ENCODE results near the gene INTS6.
"Not testable (repeated sequence)": the region's sequence is repeated elsewhere in the genome, so short reads cannot be mapped to it uniquely, and the experiment has no call there.

INTS6 gene

GRCh38 chr13:51416107-51416506, 36.7 kb downstream of the INTS6 start:
- Mint-ChIP-seq H3K27ac (no peak overlapping the region), H3K27me3 (no peaks in the 10 kb centered on the region), H3K4me1 (ENCODE audit: low read depth in 2 of 2) (peaks cover 24 to 64% of the 10 kb centered on the region in 2 donors), H3K9me3 (no peaks in the 10 kb centered on the region), H3K36me3 (ENCODE audit: insufficient read depth) (peaks cover 22% of the 10 kb centered on the region), H3K4me3 (no peak overlapping the region)
- DNase-seq (no peak), ATAC-seq (replicated peaks) (no peak)

GRCh38 chr13:51415339-51415738, 37.5 kb downstream of the INTS6 start:
- not testable (repeated sequence) for H3K9me3 Mint-ChIP-seq; H3K27ac Mint-ChIP-seq; H3K4me3 Mint-ChIP-seq; ATAC-seq (replicated peaks); H3K27me3 Mint-ChIP-seq; DNase-seq
- Mint-ChIP-seq H3K36me3 (ENCODE audit: insufficient read depth) (peaks cover 23% of the 10 kb centered on the region), H3K4me1 (ENCODE audit: low read depth in 2 of 2) (peaks cover 22 to 63% of the 10 kb centered on the region in 2 donors)

DNA sequence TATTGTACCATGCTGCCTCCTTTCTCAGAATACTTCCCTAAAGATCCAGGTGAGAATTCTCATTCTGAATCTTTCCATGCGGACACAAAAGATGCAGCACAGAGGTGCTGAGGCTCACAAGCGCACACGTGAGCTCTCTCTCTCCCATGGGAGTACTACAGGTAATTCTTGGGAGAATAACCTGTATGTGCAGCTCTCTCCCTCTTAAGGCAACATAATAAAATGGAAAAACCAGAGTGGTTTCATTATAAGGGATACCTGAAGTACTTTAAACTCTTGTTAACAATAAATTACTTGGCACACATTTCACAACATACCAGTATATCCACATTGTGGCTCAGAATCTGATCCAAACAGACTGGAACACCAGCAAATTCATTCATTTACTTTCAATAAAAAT, 40.4 kb downstream of the INTS6 start:
- H3K4me1 Mint-ChIP-seq (ENCODE audit: low read depth in 2 of 2), result peaks cover 12 to 56% of the 10 kb centered on the region in 2 donors
- no peak overlapping the region for H3K4me3 Mint-ChIP-seq
- no peaks in the 10 kb centered on the region for H3K27me3 Mint-ChIP-seq
- no peaks in the 10 kb centered on the region for H3K9me3 Mint-ChIP-seq
- ATAC-seq (replicated peaks) (no peak), DNase-seq (no peak)
- no peak overlapping the region for H3K27ac Mint-ChIP-seq
- H3K36me3 Mint-ChIP-seq (ENCODE audit: insufficient read depth), result peaks cover 19% of the 10 kb centered on the region

DNA sequence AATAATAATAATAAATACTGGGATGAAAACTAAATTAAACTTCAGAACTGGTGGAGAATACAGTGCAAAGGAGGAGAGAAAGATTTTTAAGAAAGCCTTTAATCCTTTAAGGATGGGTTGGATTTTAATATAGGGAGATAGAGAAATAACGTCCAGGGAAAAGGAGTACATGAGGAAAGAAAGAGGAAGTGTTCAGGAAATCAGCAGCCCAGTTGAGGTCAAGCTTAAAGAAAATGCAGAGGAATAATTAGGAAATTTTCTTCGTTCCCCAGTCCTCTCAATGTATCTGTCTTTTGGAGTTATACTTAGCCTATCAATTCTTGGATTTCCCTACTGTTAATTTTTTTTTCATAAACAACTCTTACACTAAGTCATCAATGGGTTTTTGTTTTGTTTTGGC, 47.7 kb downstream of the INTS6 start:
- ATAC-seq (replicated peaks) (no peak), DNase-seq (no peak)
- Mint-ChIP-seq H3K4me3 (no peak overlapping the region), H3K4me1 (ENCODE audit: low read depth in 2 of 2) (peaks cover 27 to 64% of the 10 kb centered on the region in 2 donors), H3K36me3 (ENCODE audit: insufficient read depth) (peaks cover 7% of the 10 kb centered on the region), H3K9me3 (no peaks in the 10 kb centered on the region), H3K27me3 (no peaks in the 10 kb centered on the region), H3K27ac (peak overlapping the region in 1 of 2 donors; percentile 68)

GRCh38 chr13:51397262-51397941, 55.4 kb downstream of the INTS6 start:
- ATAC-seq (replicated peaks) (no peak), DNase-seq (no peak)
- no peaks in the 10 kb centered on the region for H3K9me3 Mint-ChIP-seq
- no peak overlapping the region for H3K4me3 Mint-ChIP-seq
- peaks cover 15 to 60% of the 10 kb centered on the region in 2 donors for H3K4me1 Mint-ChIP-seq (ENCODE audit: low read depth in 2 of 2)
- H3K27me3 Mint-ChIP-seq, result no peaks in the 10 kb centered on the region
- H3K27ac Mint-ChIP-seq, result peak overlapping the region in 1 of 2 donors; percentile 44
- peaks cover 22% of the 10 kb centered on the region for H3K36me3 Mint-ChIP-seq (ENCODE audit: insufficient read depth)

GRCh38 chr13:51396352-51396751, 56.5 kb downstream of the INTS6 start:
- no peak for ATAC-seq (replicated peaks)

GRCh38 chr13:51394724-51395123, 58.1 kb downstream of the INTS6 start:
- ATAC-seq (replicated peaks) (no peak), DNase-seq (no peak)
- Mint-ChIP-seq H3K4me3 (no peak overlapping the region), H3K4me1 (ENCODE audit: low read depth in 2 of 2) (peaks cover 14 to 47% of the 10 kb centered on the region in 2 donors), H3K9me3 (no peaks in the 10 kb centered on the region), H3K27ac (no peak overlapping the region), H3K27me3 (no peaks in the 10 kb centered on the region), H3K36me3 (ENCODE audit: insufficient read depth) (peaks cover 22% of the 10 kb centered on the region)

More at GRCh38 chr13:51396352-51396751, 56.5 kb downstream of the INTS6 start:
- Mint-ChIP-seq H3K27me3 (no peaks in the 10 kb centered on the region), H3K27ac (peak overlapping the region in 1 of 2 donors; percentile 58), H3K36me3 (ENCODE audit: insufficient read depth) (peaks cover 22% of the 10 kb centered on the region), H3K4me3 (no peak overlapping the region), H3K4me1 (ENCODE audit: low read depth in 2 of 2) (peaks cover 19 to 62% of the 10 kb centered on the region in 2 donors), H3K9me3 (no peaks in the 10 kb centered on the region)
- DNase-seq, result no peak

DNA sequence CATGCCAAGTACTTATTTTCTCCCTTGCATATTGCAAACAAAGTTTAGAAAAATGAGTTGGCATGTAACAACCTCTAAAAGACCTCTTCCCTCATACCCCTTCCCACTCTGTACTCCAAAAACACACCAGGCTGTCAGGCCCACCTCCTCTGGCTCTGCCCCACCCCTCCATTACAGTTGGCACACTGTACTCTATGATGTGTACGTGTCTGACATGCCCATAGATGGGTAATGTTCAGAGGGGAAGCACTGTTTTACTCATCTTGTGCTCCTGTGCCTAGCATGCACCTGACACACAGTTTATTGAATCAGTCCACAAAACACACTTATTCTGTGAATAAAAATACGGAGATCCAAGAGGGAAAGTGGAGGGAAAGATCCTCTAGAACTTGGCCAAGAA, 67.7 kb downstream of the INTS6 start:
- Mint-ChIP-seq H3K36me3 (ENCODE audit: insufficient read depth) (peaks cover 22% of the 10 kb centered on the region), H3K27me3 (no peaks in the 10 kb centered on the region), H3K4me1 (ENCODE audit: low read depth in 2 of 2) (peaks cover 2 to 6% of the 10 kb centered on the region in 2 donors), H3K27ac (no peak overlapping the region), H3K4me3 (no peak overlapping the region), H3K9me3 (no peaks in the 10 kb centered on the region)
- no peak for DNase-seq
- no peak for ATAC-seq (replicated peaks)

DNA sequence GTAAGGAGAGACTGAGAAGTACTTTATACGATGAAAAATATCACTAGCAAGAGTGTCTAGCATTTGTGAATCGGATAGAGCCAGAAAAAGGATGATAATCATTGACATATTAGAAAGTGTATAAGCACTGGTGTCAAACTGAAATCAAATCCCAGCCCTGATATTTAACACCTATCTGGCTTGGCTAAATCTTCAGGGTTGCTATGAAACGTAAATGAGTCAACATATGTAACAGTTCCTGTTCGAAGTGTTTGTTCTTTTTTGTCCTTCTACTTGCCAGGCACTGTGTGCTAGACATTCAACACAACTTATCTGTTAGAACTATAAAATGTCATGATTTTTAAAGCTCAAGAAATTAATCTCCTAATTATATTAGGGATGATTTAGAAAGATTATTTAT, 72.6 kb downstream of the INTS6 start:
- ATAC-seq (replicated peaks) (no peak), DNase-seq (no peak)
- Mint-ChIP-seq H3K27ac (peak overlapping the region in 1 of 2 donors; percentile 62), H3K27me3 (no peaks in the 10 kb centered on the region), H3K4me1 (ENCODE audit: low read depth in 2 of 2) (no peaks in the 10 kb centered on the region), H3K9me3 (no peaks in the 10 kb centered on the region), H3K36me3 (ENCODE audit: insufficient read depth) (peaks cover 45% of the 10 kb centered on the region), H3K4me3 (no peak overlapping the region)

- peaks cover 23% of the 10 kb centered on the region for H3K36me3 Mint-ChIP-seq (ENCODE audit: insufficient read depth)
Measured at GRCh38 chr13:51373451-51373850, 79.4 kb downstream of the INTS6 start.

DNA sequence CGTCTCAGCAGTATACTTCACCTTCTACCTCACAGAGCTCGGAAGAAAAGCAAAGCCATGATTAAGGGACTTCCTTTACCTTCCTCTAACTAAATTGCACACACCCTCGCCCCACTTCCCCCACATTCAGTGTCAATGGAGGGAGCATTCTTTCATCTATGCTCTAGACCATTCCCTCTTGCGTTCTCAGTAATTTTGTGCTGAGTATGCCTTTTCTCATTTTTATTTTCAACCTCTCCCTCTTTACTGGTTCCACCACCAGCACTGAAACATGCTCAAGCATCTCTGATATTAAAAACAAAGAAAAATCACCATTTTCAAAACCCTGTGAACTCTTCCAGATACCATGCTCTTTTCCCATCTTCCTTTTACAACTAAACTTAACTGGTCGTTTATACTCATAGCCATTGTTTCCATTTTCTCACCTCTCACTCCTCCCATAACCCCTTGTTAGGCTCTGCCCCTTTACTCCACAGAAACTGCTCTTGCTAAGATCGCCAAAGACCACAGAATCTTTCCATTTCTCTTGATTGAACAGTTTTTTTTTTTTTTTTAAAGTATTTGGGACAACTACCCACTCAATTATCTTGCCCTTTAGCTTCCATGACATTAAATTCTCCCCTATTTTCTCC, 81.0 kb downstream of the INTS6 start:
- DNase-seq (no peak), ATAC-seq (replicated peaks) (no peak)
- Mint-ChIP-seq H3K4me1 (ENCODE audit: low read depth in 2 of 2) (no peaks in the 10 kb centered on the region), H3K27me3 (no peaks in the 10 kb centered on the region), H3K27ac (no peak overlapping the region), H3K4me3 (no peak overlapping the region), H3K36me3 (ENCODE audit: insufficient read depth) (peaks cover 10% of the 10 kb centered on the region), H3K9me3 (no peaks in the 10 kb centered on the region)

More at GRCh38 chr13:51373451-51373850, 79.4 kb downstream of the INTS6 start:
- no peaks in the 10 kb centered on the region for H3K4me1 Mint-ChIP-seq (ENCODE audit: low read depth in 2 of 2)
- DNase-seq (no peak), ATAC-seq (replicated peaks) (no peak)
- no peaks in the 10 kb centered on the region for H3K27me3 Mint-ChIP-seq
- no peaks in the 10 kb centered on the region for H3K9me3 Mint-ChIP-seq
- no peak overlapping the region for H3K4me3 Mint-ChIP-seq
- no peak overlapping the region for H3K27ac Mint-ChIP-seq

- H3K27ac Mint-ChIP-seq, result no peak overlapping the region
- H3K4me3 Mint-ChIP-seq, result no peak overlapping the region
- no peaks in the 10 kb centered on the region for H3K27me3 Mint-ChIP-seq
- no peak for DNase-seq
- ATAC-seq (replicated peaks), result no peak
- H3K9me3 Mint-ChIP-seq, result no peaks in the 10 kb centered on the region
- H3K36me3 Mint-ChIP-seq (ENCODE audit: insufficient read depth), result peaks cover 13% of the 10 kb centered on the region
- H3K4me1 Mint-ChIP-seq (ENCODE audit: low read depth in 2 of 2), result no peaks in the 10 kb centered on the region
Measured at GRCh38 chr13:51370811-51371210, 82.0 kb downstream of the INTS6 start.

DNA sequence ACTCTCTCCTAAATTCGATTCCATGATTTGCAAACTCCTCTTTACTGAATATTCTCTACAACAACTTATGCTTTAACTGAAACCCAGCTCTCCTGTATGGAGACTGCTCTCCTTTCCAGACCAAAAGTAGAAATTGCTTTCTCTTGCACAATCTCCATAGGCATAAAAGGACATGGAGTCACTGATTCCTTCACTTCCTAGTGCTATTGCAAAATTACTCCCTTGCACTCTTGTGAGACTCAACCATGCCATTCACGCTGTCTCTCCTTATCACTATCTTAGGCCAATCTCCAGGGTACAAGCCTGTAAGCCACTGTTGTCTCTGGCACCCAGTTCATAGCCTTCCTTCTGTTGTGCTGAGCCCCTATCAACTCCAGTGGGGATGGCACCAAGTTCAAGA, 82.7 kb downstream of the INTS6 start:
- Mint-ChIP-seq H3K36me3 (ENCODE audit: insufficient read depth) (peaks cover 20% of the 10 kb centered on the region), H3K27me3 (no peaks in the 10 kb centered on the region), H3K4me3 (no peak overlapping the region), H3K27ac (no peak overlapping the region), H3K4me1 (ENCODE audit: low read depth in 2 of 2) (no peaks in the 10 kb centered on the region), H3K9me3 (no peaks in the 10 kb centered on the region)
- DNase-seq (no peak), ATAC-seq (replicated peaks) (no peak)

DNA sequence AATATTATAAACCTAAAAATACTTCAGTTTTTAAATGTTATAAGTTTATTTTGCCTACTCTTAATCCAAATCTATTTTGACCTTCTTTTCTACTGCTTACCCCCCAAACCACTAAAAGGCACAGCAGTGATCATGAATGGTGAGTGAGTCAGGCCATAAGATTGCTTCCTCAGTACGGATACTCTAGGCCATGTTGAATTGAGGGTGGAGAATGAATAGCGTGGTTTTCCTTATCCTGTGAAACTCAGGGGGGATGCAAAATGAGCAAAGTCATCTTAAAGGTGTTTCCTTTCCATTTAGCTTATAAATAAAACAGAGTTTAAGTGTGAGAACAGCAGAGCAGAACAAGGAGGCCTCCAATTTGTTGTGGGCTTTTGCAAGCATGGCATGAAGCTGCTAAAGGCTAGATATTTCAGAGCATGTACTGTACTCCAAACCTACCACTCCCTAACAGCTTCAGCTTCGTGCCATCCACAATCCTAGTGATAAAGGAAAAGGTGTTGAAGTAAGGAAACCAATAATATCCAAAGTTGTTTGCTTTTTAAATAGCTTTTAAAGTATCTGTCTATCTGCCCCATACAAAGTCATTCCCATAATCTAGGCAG, 88.3 kb downstream of the INTS6 start:
- Mint-ChIP-seq H3K4me1 (ENCODE audit: low read depth in 2 of 2) (no peaks in the 10 kb centered on the region), H3K9me3 (no peaks in the 10 kb centered on the region), H3K27me3 (no peaks in the 10 kb centered on the region), H3K4me3 (no peak overlapping the region), H3K36me3 (ENCODE audit: insufficient read depth) (peaks cover 33% of the 10 kb centered on the region), H3K27ac (no peak overlapping the region)
- DNase-seq, result no peak
- ATAC-seq (replicated peaks), result no peak
